Activated naive CD4-positive, alpha-beta T cell treated with anti-CD3 and anti-CD28 coated beads, Interleukin-2, amount 50 U/mL, for 24 hours (primary cell): ENCODE results near the gene ARHGAP32.

Experiments
- H3K27ac Mint-ChIP-seq: one replicate; pipeline ENCODE4 v1.8.0; 2021; ENCODE audit warnings: mild to moderate bottlenecking, mixed read lengths
- H3K27me3 Mint-ChIP-seq: one replicate; pipeline ENCODE4 v1.8.0; 2021; ENCODE audit warnings: mixed read lengths
- H3K36me3 Mint-ChIP-seq: one replicate; pipeline ENCODE4 v1.8.0; 2021; ENCODE audit warnings: mixed read lengths
- H3K4me1 Mint-ChIP-seq: one replicate; pipeline ENCODE4 v1.8.0; 2021; ENCODE audit warnings: mixed read lengths
- H3K4me3 Mint-ChIP-seq: one replicate; pipeline ENCODE4 v1.8.0; 2021; ENCODE audit warnings: mild to moderate bottlenecking, mixed read lengths
- H3K9me3 Mint-ChIP-seq: one replicate; pipeline ENCODE4 v1.8.0; 2021; ENCODE audit warnings: mixed read lengths

ARHGAP32 gene

GRCh38 chr11:129102225-129102624 is 89.9 kb downstream of the ARHGAP32 start:
- Mint-ChIP-seq H3K4me1 (no peaks in the 10 kb centered on the region), H3K9me3 (peaks cover 24% of the 10 kb centered on the region), H3K4me3 (no peak overlapping the region), H3K27me3 (peaks cover 1% of the 10 kb centered on the region), H3K36me3 (peaks cover 29% of the 10 kb centered on the region), H3K27ac (no peak overlapping the region)

DNA sequence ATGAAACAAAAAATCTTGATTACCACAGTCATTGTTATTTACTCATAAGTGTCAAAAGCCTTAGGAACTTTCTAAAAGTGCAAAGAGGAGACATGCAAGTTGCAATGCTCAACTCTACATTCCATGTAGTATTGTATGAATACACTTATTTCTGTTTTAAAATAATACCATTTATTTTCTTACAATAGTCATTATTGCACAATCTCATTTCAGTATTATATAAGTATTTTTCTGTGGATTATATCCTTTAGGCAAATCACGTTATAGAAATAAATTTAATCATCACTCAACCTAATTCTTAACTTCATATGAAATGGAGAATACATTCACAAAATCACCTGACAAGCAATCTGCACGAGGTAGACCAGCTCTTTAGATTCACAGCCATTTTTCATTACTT is 98.8 kb downstream of the ARHGAP32 start:
- H3K4me3 Mint-ChIP-seq: no peak overlapping the region
- peaks cover 14% of the 10 kb centered on the region for H3K36me3 Mint-ChIP-seq
- H3K4me1 Mint-ChIP-seq: no peaks in the 10 kb centered on the region
- no peaks in the 10 kb centered on the region for H3K27me3 Mint-ChIP-seq
- no peak overlapping the region for H3K27ac Mint-ChIP-seq
- H3K9me3 Mint-ChIP-seq: peaks cover 11% of the 10 kb centered on the region

DNA sequence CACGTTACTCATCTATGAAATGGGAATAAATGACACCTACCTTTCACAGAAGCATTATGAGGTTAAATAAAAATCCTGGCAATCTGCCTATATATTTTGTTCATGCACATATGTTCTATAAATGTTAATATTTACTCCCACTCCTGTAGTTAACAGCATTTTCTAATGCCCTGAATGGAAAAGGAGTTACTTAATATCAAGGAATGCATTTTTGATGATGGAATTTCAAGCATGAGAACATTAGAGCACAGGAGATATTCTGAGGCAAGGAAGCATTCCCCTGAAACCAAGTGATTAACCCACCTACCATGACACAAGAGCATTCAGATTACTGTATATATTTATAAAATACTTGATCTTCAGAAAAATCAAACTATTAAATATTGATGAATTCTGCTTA is 102.1 kb downstream of the ARHGAP32 start:
- peaks cover 7% of the 10 kb centered on the region for H3K36me3 Mint-ChIP-seq
- H3K4me1 Mint-ChIP-seq: no peaks in the 10 kb centered on the region
- no peak overlapping the region for H3K27ac Mint-ChIP-seq
- H3K9me3 Mint-ChIP-seq: no peaks in the 10 kb centered on the region
- H3K27me3 Mint-ChIP-seq: no peaks in the 10 kb centered on the region
- H3K4me3 Mint-ChIP-seq: no peak overlapping the region

DNA sequence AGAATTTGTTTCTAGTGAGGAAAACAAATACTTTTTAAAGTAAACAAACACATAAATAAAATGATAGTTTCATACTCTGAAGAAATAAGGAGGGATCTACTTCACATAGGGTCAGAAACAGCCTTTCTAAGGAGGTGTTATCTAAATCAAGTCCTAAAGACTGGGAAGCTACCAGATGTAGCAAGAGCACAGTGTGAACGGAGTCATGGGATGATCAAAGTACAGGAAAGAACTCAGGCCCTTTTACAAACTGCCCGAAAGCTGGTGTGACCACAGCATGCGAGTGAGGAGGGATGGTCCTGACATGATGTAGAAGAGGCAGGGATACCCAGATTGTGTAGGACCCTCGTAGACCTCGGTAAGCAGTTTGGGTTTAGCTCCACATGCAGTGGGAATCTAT is 102.8 kb downstream of the ARHGAP32 start:
- Mint-ChIP-seq H3K27me3 (no peaks in the 10 kb centered on the region), H3K27ac (no peak overlapping the region), H3K4me1 (no peaks in the 10 kb centered on the region), H3K36me3 (peaks cover 12% of the 10 kb centered on the region), H3K4me3 (no peak overlapping the region), H3K9me3 (peaks cover 5% of the 10 kb centered on the region)

DNA sequence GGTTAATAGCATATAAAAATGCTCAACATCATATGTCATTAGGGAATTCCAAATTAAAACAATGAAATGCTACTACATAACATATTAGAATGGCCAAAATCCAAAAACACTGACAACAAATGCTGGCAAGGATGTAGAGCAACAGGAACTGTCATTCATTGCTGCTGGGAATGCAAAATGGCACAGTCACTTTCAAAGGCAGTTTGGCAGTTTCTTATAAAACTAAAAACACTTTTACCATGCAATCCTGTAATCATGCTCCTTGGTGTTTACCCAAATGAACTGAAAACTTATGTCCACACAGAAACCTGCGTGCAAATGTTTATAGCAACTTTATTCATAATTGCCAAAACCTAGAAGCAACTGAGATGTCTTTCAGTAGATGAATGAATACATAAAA is 105.1 kb downstream of the ARHGAP32 start:
- Mint-ChIP-seq H3K27ac (no peak overlapping the region), H3K27me3 (no peaks in the 10 kb centered on the region), H3K4me1 (no peaks in the 10 kb centered on the region), H3K9me3 (peaks cover 22% of the 10 kb centered on the region), H3K36me3 (peaks cover 22% of the 10 kb centered on the region), H3K4me3 (no peak overlapping the region)

GRCh38 chr11:129077191-129077590 is 114.9 kb downstream of the ARHGAP32 start:
- H3K27ac Mint-ChIP-seq: no peak overlapping the region
- no peaks in the 10 kb centered on the region for H3K4me1 Mint-ChIP-seq
- H3K9me3 Mint-ChIP-seq: peaks cover 10% of the 10 kb centered on the region
- no peaks in the 10 kb centered on the region for H3K27me3 Mint-ChIP-seq
- H3K36me3 Mint-ChIP-seq: peaks cover 7% of the 10 kb centered on the region
- H3K4me3 Mint-ChIP-seq: no peak overlapping the region

GRCh38 chr11:129075757-129076156 is 116.4 kb downstream of the ARHGAP32 start:
- H3K9me3 Mint-ChIP-seq: peaks cover 4% of the 10 kb centered on the region
- peaks cover 2% of the 10 kb centered on the region for H3K36me3 Mint-ChIP-seq
- no peaks in the 10 kb centered on the region for H3K4me1 Mint-ChIP-seq
- no peak overlapping the region for H3K4me3 Mint-ChIP-seq
- H3K27me3 Mint-ChIP-seq: no peaks in the 10 kb centered on the region
- H3K27ac Mint-ChIP-seq: no peak overlapping the region

- Mint-ChIP-seq H3K27me3 (no peaks in the 10 kb centered on the region), H3K4me1 (no peaks in the 10 kb centered on the region), H3K27ac (no peak overlapping the region), H3K4me3 (no peak overlapping the region), H3K36me3 (peaks cover 2% of the 10 kb centered on the region), H3K9me3 (no peaks in the 10 kb centered on the region)
Observed at GRCh38 chr11:129067454-129067853, 124.7 kb downstream of the ARHGAP32 start.

DNA sequence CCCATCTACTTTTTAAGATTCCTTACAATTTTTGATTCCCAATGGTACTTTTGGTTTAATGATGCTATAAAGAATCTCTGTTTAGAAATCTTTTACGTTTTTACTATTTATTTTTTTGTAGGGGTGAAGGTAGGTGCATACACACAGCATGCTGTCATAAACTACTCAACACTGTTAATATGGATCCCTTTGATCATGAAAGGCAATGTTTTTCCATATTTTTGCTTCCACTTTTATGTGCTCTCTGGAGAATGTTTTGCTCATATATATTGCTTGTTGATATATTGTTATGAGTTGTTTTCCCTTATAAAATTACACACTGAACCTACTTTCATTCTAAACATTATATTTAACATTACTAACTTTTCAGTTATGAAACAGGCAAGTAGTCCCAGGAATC is 125.9 kb downstream of the ARHGAP32 start:
- H3K27me3 Mint-ChIP-seq: no peaks in the 10 kb centered on the region
- peaks cover 4% of the 10 kb centered on the region for H3K36me3 Mint-ChIP-seq
- H3K9me3 Mint-ChIP-seq: no peaks in the 10 kb centered on the region
- H3K4me3 Mint-ChIP-seq: no peak overlapping the region
- H3K4me1 Mint-ChIP-seq: no peaks in the 10 kb centered on the region
- no peak overlapping the region for H3K27ac Mint-ChIP-seq

- Mint-ChIP-seq H3K36me3 (peaks cover 4% of the 10 kb centered on the region), H3K9me3 (no peaks in the 10 kb centered on the region), H3K27ac (no peak overlapping the region), H3K4me3 (no peak overlapping the region), H3K27me3 (no peaks in the 10 kb centered on the region), H3K4me1 (no peaks in the 10 kb centered on the region)
Observed at GRCh38 chr11:129063118-129063517, 129.0 kb downstream of the ARHGAP32 start.

DNA sequence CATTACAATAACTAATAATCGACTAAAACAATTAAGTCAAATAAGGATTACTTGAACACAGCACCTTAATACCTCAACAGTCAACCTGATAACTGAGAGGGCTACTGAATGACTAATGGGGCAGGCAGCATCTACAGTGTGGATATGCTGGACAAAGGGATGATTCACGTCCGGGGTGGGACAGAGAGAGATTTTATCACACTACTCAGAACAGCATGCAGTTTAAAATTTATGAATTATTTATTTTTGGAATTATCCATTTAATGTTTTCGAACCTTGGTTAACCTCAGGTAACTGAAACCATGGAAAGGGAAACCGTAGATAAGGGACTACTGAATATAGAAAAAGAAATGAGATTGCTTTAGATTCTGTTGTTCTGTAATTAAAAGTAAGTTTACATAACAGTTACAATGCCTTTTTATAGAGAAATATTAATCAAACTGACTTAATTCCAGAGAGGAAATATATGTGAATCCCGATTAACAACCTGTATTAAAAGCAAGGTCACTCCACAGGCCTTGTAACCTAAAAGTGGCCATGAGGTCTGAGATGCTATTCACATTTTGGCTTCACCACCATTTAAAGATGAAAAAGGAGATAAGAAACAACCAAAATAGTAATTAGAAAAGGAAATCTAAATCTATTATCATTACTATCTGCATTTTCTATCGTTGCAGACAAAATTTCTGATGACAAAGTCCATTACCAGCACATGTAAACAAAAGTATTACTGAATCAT is 130.5 kb downstream of the ARHGAP32 start:
- Mint-ChIP-seq H3K27me3 (no peaks in the 10 kb centered on the region), H3K4me1 (no peaks in the 10 kb centered on the region)

DNA sequence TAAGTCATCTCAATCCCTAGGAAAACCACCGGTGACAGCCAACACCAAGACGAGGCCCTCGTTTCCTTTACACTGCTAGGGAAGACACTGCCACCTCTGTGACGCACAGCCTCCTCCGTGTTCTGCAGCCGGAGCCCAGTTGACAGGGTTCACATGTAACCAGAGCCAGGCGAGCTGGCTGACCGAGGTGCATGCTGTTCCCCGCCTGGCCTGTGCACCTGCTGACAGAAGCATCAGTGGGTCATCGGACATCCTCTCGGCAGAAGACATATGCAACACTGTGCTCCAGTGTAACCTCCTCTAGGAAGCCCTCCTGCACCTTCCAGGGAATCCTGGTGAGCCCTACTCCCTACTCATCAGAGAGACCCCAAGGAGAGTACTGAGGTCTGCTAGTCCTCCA is 135.2 kb downstream of the ARHGAP32 start:
- Mint-ChIP-seq H3K27me3 (no peaks in the 10 kb centered on the region), H3K4me3 (no peak overlapping the region), H3K27ac (no peak overlapping the region), H3K4me1 (no peaks in the 10 kb centered on the region), H3K9me3 (no peaks in the 10 kb centered on the region), H3K36me3 (peaks cover 5% of the 10 kb centered on the region)

More for the DNA sequence above, 130.5 kb downstream of the ARHGAP32 start:
- Mint-ChIP-seq H3K36me3 (peaks cover 4% of the 10 kb centered on the region), H3K9me3 (no peaks in the 10 kb centered on the region), H3K4me3 (no peak overlapping the region), H3K27ac (no peak overlapping the region)

GRCh38 chr11:129055196-129055595 is 136.9 kb downstream of the ARHGAP32 start:
- Mint-ChIP-seq H3K4me3 (no peak overlapping the region), H3K4me1 (no peaks in the 10 kb centered on the region), H3K9me3 (no peaks in the 10 kb centered on the region), H3K36me3 (peaks cover 2% of the 10 kb centered on the region), H3K27ac (no peak overlapping the region), H3K27me3 (no peaks in the 10 kb centered on the region)

- Mint-ChIP-seq H3K27me3 (no peaks in the 10 kb centered on the region), H3K36me3 (no peaks in the 10 kb centered on the region), H3K4me1 (no peaks in the 10 kb centered on the region), H3K4me3 (no peak overlapping the region), H3K27ac (no peak overlapping the region), H3K9me3 (no peaks in the 10 kb centered on the region)
Observed at GRCh38 chr11:129048911-129049310, 143.2 kb downstream of the ARHGAP32 start.

GRCh38 chr11:129045150-129045549 is 147.0 kb downstream of the ARHGAP32 start:
- H3K4me3 Mint-ChIP-seq: no peak overlapping the region
- H3K9me3 Mint-ChIP-seq: no peaks in the 10 kb centered on the region
- H3K27me3 Mint-ChIP-seq: no peaks in the 10 kb centered on the region
- no peaks in the 10 kb centered on the region for H3K4me1 Mint-ChIP-seq
- H3K36me3 Mint-ChIP-seq: no peaks in the 10 kb centered on the region
- H3K27ac Mint-ChIP-seq: no peak overlapping the region

GRCh38 chr11:129042503-129042902 is 149.6 kb downstream of the ARHGAP32 start:
- Mint-ChIP-seq H3K36me3 (peaks cover 6% of the 10 kb centered on the region), H3K4me3 (no peak overlapping the region), H3K27me3 (no peaks in the 10 kb centered on the region), H3K27ac (no peak overlapping the region), H3K9me3 (peaks cover 5% of the 10 kb centered on the region), H3K4me1 (no peaks in the 10 kb centered on the region)

DNA sequence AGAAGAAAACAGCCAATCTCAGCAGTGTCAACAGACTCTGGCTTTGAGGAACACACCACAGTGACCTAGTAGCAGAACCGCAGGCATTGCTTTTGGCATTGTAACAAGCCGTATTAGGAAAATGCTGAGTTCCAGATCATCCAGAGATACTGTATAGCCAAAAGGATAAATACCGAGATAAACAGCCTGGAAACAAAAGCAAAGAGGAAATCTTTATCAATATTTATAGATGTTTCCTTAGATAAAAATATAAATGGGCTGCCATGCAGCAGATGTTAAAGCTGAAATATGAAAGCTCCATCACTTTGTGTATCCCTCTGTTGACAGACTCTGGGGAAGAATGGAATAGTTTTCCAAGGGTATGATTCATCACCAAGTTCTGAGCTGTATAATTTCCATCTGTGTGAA is 150.5 kb downstream of the ARHGAP32 start:
- Mint-ChIP-seq H3K4me1 (no peaks in the 10 kb centered on the region), H3K9me3 (peaks cover 5% of the 10 kb centered on the region)

More for the DNA sequence above, 150.5 kb downstream of the ARHGAP32 start:
- H3K36me3 Mint-ChIP-seq: peaks cover 6% of the 10 kb centered on the region
- H3K4me3 Mint-ChIP-seq: no peak overlapping the region
- H3K27ac Mint-ChIP-seq: no peak overlapping the region
- H3K27me3 Mint-ChIP-seq: no peaks in the 10 kb centered on the region
